HepG2 (cell line): ENCODE measurements around the gene GFOD1. TPM values are rescaled to one million over a fixed set of nuclear protein-coding genes. Genes with fewer than 3 reads are reported as not detected.

Experiments used
- ATAC-seq: fragments of 200-7000 bp; cut with Tn5 transposase; 3 replicates; pipeline ENCODE4 v1.9.1; 2020; ENCODE audit warnings: mild to moderate bottlenecking, moderate library complexity
- BruUV-seq: library from RNA; stranded (reverse); fragments of 400-500 nt; replicated peaks from 2 replicates; lab custom pipeline; 2021; lab: Mats Ljungman, UMichigan
- CTCF ChIA-PET: fragments of 300-600 bp; formaldehyde crosslinking; extraction: SDS; loops from one replicate; lab custom pipeline; 2021; ENCODE audit warnings: low total read pairs, inconsistent platforms, low intra/inter-chr PET ratio; lab: Yijun Ruan, JAX
- POLR2A ChIA-PET: fragments of 350-600 bp; sonication (Branson Sonifier 250); formaldehyde crosslinking; loops from one replicate; lab custom pipeline; 2020; ENCODE audit warnings: antibody characterized with exemption, inconsistent platforms; lab: Yijun Ruan, JAX
- DNase-seq: peaks from one replicate; pipeline ENCODE4 v3.0.0-alpha.2; 2015; ENCODE audit warnings: low spot score
- FAIRE-seq: peaks from 3 replicates; lab custom pipeline; 2011; peaks lifted over from hg19 to GRCh38; lab: Jason Lieb, UNC
- H2AFZ ChIP-seq: one replicate; pipeline ENCODE4 v1.6.1; 2011; ENCODE audit warnings: low read length, inconsistent platforms
- H3K27ac ChIP-seq: fragments of 300-600 bp; 3 replicates; pipeline ENCODE4 v1.8.0; 2011; ENCODE audit warnings: mixed run types, mild to moderate bottlenecking, mixed read lengths, low read length, inconsistent platforms; ENCODE audit not compliant: insufficient read depth; ENCODE audit errors: extremely low read length
- H3K27me3 ChIP-seq, 2 experiments: fragments of 200-600 bp in 1 of 2; 2 replicates in 1 of 2; 3 replicates in 1 of 2; pipeline versions ENCODE4 v1.6.0 to v1.8.0; 2011; ENCODE audit warnings: low read length in 2 of 2, mild to moderate bottlenecking in 2 of 2, moderate library complexity in 2 of 2, inconsistent platforms in 1 of 2; ENCODE audit not compliant: insufficient read depth in 2 of 2, control insufficient read depth in 1 of 2
- H3K36me3 ChIP-seq, 2 experiments: fragments of 200-600 bp in 1 of 2; replicated peaks in 1 of 2; 2 replicates in 1 of 2; 3 replicates in 1 of 2; pipeline versions ENCODE4 v1.5.1 to v1.8.0; 2011; ENCODE audit warnings: low read length in 2 of 2, inconsistent platforms in 1 of 2; ENCODE audit not compliant: insufficient read depth in 2 of 2, control insufficient read depth in 1 of 2
- H3K4me1 ChIP-seq: 2 replicates; pipeline ENCODE4 v1.5.1; 2012; ENCODE audit warnings: low read length, inconsistent platforms; ENCODE audit not compliant: insufficient read depth
- H3K4me2 ChIP-seq: 2 replicates; pipeline ENCODE4 v1.6.0; 2011; ENCODE audit warnings: low read depth, low read length, inconsistent platforms
- H3K4me3 ChIP-seq, 3 experiments: fragments of 200-600 bp in 1 of 3; sonication (generic), shearing (Covaris generic) in 1 of 3; replicated peaks in 1 of 3; 2 replicates each; pipeline ENCODE4 v1.5.1; 2011 to 2016; ENCODE audit warnings: low read length in 3 of 3, inconsistent platforms in 2 of 3, low read depth in 2 of 3, mild to moderate bottlenecking in 2 of 3, control low read depth in 1 of 3, mixed read lengths in 1 of 3; ENCODE audit not compliant: insufficient read depth in 1 of 3
- H3K79me2 ChIP-seq: one replicate; pipeline ENCODE4 v1.6.1; 2011; ENCODE audit warnings: low read length, inconsistent platforms; ENCODE audit not compliant: insufficient read depth
- H3K9ac ChIP-seq: 2 replicates; pipeline ENCODE4 v1.6.0; 2011; ENCODE audit warnings: mild to moderate bottlenecking, low read depth, low read length, inconsistent platforms; ENCODE audit not compliant: insufficient read depth
- H3K9me3 ChIP-seq: 2 replicates; pipeline ENCODE4 v1.5.1; 2012; ENCODE audit warnings: mild to moderate bottlenecking, low read length
- H4K20me1 ChIP-seq: 2 replicates; pipeline ENCODE4 v1.6.0; 2011; ENCODE audit warnings: inconsistent platforms, mild to moderate bottlenecking, low read length, moderate library complexity; ENCODE audit not compliant: insufficient read depth
- CCDC6 ChIP-seq: sonication (generic); formaldehyde crosslinking; IDR thresholded peaks from 2 replicates; pipeline ENCODE4 v1.8.1; 2022; ENCODE audit warnings: mild to moderate bottlenecking, missing genetic modification reagents, moderate library complexity
- KLF16 ChIP-seq, 2 experiments: sonication (generic) in 1 of 2; formaldehyde crosslinking in 1 of 2; IDR thresholded peaks; 2 replicates each; pipeline versions ENCODE4 v1.6.1 to v1.8.0; 2016 to 2023; ENCODE audit warnings: missing genetic modification reagents in 2 of 2, missing compliant biosample characterization in 1 of 2
- RBM39 ChIP-seq: fragments of 200-400 bp; formaldehyde crosslinking; IDR thresholded peaks from one replicate; pipeline ENCODE4 v1.6.1; 2018; ENCODE audit warnings: antibody characterized with exemption, mild to moderate bottlenecking, low read depth, low read length; ENCODE audit not compliant: poor library complexity, severe bottlenecking
- SMAD3 ChIP-seq: sonication (generic); formaldehyde crosslinking; IDR thresholded peaks from 2 replicates; pipeline ENCODE4 v1.4.0; 2020; ENCODE audit warnings: missing genetic modification reagents
- ZBTB26 ChIP-seq: IDR thresholded peaks from 2 replicates; pipeline ENCODE4 v1.6.1; 2016; ENCODE audit warnings: missing compliant biosample characterization, missing genetic modification reagents, borderline replicate concordance
- ZMYM2 ChIP-seq: sonication (generic); formaldehyde crosslinking; IDR thresholded peaks from 2 replicates; pipeline ENCODE4 v1.8.0; 2022; ENCODE audit warnings: mild to moderate bottlenecking, missing genetic modification reagents
- ZNF329 ChIP-seq: sonication (generic); formaldehyde crosslinking; IDR thresholded peaks from 2 replicates; pipeline ENCODE4 v1.9.0; 2021; ENCODE audit warnings: low read depth, mild to moderate bottlenecking, missing genetic modification reagents
- ZNF629 ChIP-seq: sonication (generic); formaldehyde crosslinking; conservative IDR thresholded peaks from 2 replicates; pipeline ENCODE4 v1.5.0; 2020; ENCODE audit warnings: missing genetic modification reagents
- ZUFSP ChIP-seq: sonication (generic); formaldehyde crosslinking; IDR thresholded peaks from 2 replicates; pipeline ENCODE4 v1.9.0; 2021; ENCODE audit warnings: missing genetic modification reagents, mild to moderate bottlenecking, borderline replicate concordance
- WGBS: methylation state at CpG from one replicate; pipeline ENCODE4 v1.1.6; 2017; ENCODE audit warnings: low lambda C conversion rate; 5-methylcytosine and 5-hydroxymethylcytosine counted together
- in situ Hi-C: cut with HindIII; loops from 2 replicates; pipeline ENCODE4 v1.10.0; 2017; ENCODE audit warnings: low pct_unique_long_range_greater_than_20kb; ENCODE audit not compliant: extremely low pct_ligation_motif_present
- intact Hi-C: fragments of 100-400 bp; cut with micrococcal nuclease; formaldehyde crosslinking; loops from one replicate; pipeline ENCODE4 v1.10.0; 2022; ENCODE audit not compliant: unreplicated experiment
- polyA plus RNA-seq, 8 experiments: library from polyadenylated mRNA; depleted of rRNA in 3 of 8; stranded (reverse) in 7 of 8; unstranded in 1 of 8; fragments of >200 nt; fragmentation: Illumina TruSeq in 4 of 8; extraction: Trizol in 4 of 8; gene quantifications; 2 replicates each; pipeline versions ENCODE4 v1.2.1 to v1.2.3, GENCODE V29; 2011 to 2016; ENCODE audit warnings: low read depth in 4 of 8, missing spikeins in 1 of 8, mixed read lengths in 1 of 8; ENCODE audit not compliant: insufficient read depth in 1 of 8
- total RNA-seq, 5 experiments: library from RNA; depleted of rRNA; stranded (reverse); fragments of >200 nt; fragmentation: Illumina TruSeq; extraction: Trizol; gene quantifications; 2 replicates each; pipeline ENCODE4 v1.2.3, GENCODE V29; 2016; ENCODE audit warnings: low read depth in 1 of 5

GFOD1 gene
- total and polyA plus RNA-seq, 2 of the 13 experiments (the other 11 are each of a cell fraction or from before 2014, with no cell fraction given) = 1.9 to 6.4 TPM

- H3K27me3 ChIP-seq = peaks cover 0 to 1% of the 10 kb centered on the region in 2 experiments; a peak in 1 of 5 replicates
- no peaks in the 10 kb centered on the region for H4K20me1 ChIP-seq
- no peak for DNase-seq
- no peak for FAIRE-seq
- TF ChIP-seq ZMYM2 (CRISPR knock-in tag) = no peak
- TF ChIP-seq ZNF629 (CRISPR knock-in tag) = peak; percentile 68
- H3K4me1 ChIP-seq = no peaks in the 10 kb centered on the region
- no peak overlapping the region for H3K4me3 ChIP-seq
- in situ Hi-C loops (loop anchor here (5.0 to 10.0 kb wide), 2 partner anchors 145 to 197 kb away; no protein-coding TSS in a partner anchor), intact Hi-C loops (no loop called here)
- no peaks in the 10 kb centered on the region for H3K36me3 ChIP-seq
- 56% methylated on average over 8 of the region's 8 CpGs for WGBS
- ChIA-PET CTCF (no interaction called here), POLR2A (no interaction called here)
- no peak overlapping the region for H3K27ac ChIP-seq
- no peak overlapping the region for H3K4me2 ChIP-seq
- H2AFZ ChIP-seq = no peak overlapping the region
- no TSS peak for BruUV-seq
- no peaks in the 10 kb centered on the region for H3K79me2 ChIP-seq
- no peak overlapping the region for H3K9ac ChIP-seq
- ATAC-seq = no peak
- no peaks in the 10 kb centered on the region for H3K9me3 ChIP-seq
Measured at GRCh38 chr6:13339863-13340630, 147.4 kb downstream of the GFOD1 start.

- no peak overlapping the region for H3K4me2 ChIP-seq
- H3K4me1 ChIP-seq = no peaks in the 10 kb centered on the region
- H2AFZ ChIP-seq = no peak overlapping the region
- no peaks in the 10 kb centered on the region for H4K20me1 ChIP-seq
- no peak overlapping the region for H3K27ac ChIP-seq
- FAIRE-seq (no peak), DNase-seq (no peak), ATAC-seq (no peak)
- no peak overlapping the region for H3K4me3 ChIP-seq
- H3K9me3 ChIP-seq = no peaks in the 10 kb centered on the region
- intact Hi-C loops = no loop called here
- POLR2A ChIA-PET = interaction anchor here (1.4 kb wide), 1 partner anchor 237 kb away, joined by 12 read pairs; the partner anchor contains the start of gene SIRT5
- in situ Hi-C loops = loop anchor here (5.0 to 10.0 kb wide), 2 partner anchors 143 to 199 kb away; no protein-coding TSS in a partner anchor
- 72% methylated on average over 5 of the region's 5 CpGs for WGBS
- CTCF ChIA-PET = interaction anchor here (3.0 kb wide), 1 partner anchor 199 kb away, joined by 37 read pairs; no protein-coding TSS in a partner anchor
- H3K9ac ChIP-seq = no peak overlapping the region
- H3K36me3 ChIP-seq = no peaks in the 10 kb centered on the region
- BruUV-seq = no TSS peak
- no peaks in the 10 kb centered on the region for H3K79me2 ChIP-seq
- H3K27me3 ChIP-seq = peaks cover 0 to 7% of the 10 kb centered on the region in 2 experiments; a peak in 2 of 5 replicates
- TF ChIP-seq CCDC6 (no peak), ZUFSP (CRISPR knock-in tag) (no peak), KLF16 (CRISPR knock-in tag; IDR thresholded peaks at IDR 0.05) (no peak), SMAD3 (CRISPR knock-in tag) (no peak), ZNF329 (CRISPR knock-in tag) (no peak), RBM39 (no peak), ZBTB26 (CRISPR knock-in tag) (no peak)
Measured at GRCh38 chr6:13338038-13338437, 149.4 kb downstream of the GFOD1 start.
